ENCODE results near the gene SLC32A1. TPM values are rescaled to one million over a fixed set of nuclear protein-coding genes. Genes with fewer than 3 reads are reported as not detected.

The SLC32A1 gene
- total and polyA plus RNA-seq, 2 of the 13 experiments (the other 11 are each of a cell fraction or from before 2014, with no cell fraction given), result not detected

DNA sequence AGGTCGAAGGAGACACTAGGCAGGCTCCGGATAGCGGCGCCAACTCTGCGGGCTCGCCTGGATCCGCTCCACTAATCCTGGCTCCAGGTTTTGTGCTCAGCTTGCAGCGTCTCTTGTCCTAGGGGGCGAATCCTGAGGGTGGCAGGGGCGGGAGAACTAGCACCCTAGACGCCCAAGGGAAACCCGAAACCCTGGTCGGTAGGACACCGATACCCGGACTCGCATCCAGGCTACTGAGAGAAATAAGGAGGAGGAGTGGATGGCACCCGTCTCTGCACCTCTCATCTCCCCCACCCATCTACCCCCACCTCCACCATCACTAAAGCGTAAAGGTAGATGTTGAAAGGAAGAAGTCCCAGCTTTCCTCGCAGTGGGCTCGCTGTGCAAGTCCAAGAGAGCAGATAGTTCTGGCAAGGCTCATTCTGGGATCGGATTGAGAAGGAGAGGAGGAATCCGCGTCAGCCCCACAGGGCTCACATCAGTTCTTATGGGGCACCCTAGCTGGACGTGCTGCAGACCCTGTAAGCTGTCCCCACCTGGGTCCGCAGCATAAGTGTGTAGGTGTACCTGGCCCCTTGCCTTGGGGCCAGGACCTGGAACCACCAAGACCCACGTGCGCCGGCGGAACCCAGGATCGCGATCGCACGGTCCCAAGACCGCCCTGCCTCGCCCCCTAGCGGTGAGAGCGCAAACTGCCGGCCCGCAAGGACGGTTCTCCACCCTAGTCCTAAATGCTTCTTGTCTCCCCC lies 6.9 kb downstream of the SLC32A1 start (continued):
- TF ChIP-seq, protein P1, sequence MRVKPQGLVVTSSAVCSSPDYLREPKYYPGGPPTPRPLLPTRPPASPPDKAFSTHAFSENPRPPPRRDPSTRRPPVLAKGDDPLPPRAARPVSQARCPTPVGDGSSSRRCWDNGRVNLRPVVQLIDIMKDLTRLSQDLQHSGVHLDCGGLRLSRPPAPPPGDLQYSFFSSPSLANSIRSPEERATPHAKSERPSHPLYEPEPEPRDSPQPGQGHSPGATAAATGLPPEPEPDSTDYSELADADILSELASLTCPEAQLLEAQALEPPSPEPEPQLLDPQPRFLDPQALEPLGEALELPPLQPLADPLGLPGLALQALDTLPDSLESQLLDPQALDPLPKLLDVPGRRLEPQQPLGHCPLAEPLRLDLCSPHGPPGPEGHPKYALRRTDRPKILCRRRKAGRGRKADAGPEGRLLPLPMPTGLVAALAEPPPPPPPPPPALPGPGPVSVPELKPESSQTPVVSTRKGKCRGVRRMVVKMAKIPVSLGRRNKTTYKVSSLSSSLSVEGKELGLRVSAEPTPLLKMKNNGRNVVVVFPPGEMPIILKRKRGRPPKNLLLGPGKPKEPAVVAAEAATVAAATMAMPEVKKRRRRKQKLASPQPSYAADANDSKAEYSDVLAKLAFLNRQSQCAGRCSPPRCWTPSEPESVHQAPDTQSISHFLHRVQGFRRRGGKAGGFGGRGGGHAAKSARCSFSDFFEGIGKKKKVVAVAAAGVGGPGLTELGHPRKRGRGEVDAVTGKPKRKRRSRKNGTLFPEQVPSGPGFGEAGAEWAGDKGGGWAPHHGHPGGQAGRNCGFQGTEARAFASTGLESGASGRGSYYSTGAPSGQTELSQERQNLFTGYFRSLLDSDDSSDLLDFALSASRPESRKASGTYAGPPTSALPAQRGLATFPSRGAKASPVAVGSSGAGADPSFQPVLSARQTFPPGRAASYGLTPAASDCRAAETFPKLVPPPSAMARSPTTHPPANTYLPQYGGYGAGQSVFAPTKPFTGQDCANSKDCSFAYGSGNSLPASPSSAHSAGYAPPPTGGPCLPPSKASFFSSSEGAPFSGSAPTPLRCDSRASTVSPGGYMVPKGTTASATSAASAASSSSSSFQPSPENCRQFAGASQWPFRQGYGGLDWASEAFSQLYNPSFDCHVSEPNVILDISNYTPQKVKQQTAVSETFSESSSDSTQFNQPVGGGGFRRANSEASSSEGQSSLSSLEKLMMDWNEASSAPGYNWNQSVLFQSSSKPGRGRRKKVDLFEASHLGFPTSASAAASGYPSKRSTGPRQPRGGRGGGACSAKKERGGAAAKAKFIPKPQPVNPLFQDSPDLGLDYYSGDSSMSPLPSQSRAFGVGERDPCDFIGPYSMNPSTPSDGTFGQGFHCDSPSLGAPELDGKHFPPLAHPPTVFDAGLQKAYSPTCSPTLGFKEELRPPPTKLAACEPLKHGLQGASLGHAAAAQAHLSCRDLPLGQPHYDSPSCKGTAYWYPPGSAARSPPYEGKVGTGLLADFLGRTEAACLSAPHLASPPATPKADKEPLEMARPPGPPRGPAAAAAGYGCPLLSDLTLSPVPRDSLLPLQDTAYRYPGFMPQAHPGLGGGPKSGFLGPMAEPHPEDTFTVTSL (CRISPR knock-in tag; IDR thresholded peaks at IDR 0.05; ENCODE audit: borderline replicate concordance), result 0 out of 2 replicates have a peak, but pooled peaks have one; percentile 8
- TF ChIP-seq, protein P2, sequence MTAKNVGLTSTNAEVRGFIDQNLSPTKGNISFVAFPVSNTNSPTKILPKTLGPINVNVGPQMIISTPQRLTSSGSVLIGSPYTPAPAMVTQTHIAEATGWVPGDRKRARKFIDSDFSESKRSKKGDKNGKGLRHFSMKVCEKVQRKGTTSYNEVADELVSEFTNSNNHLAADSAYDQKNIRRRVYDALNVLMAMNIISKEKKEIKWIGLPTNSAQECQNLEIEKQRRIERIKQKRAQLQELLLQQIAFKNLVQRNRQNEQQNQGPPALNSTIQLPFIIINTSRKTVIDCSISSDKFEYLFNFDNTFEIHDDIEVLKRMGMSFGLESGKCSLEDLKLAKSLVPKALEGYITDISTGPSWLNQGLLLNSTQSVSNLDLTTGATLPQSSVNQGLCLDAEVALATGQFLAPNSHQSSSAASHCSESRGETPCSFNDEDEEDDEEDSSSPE (CRISPR knock-in tag; IDR thresholded peaks at IDR 0.05), result peak; percentile 44; the same call in 1 of the 2 replicates
- TF ChIP-seq ZNF136 (CRISPR knock-in tag; IDR thresholded peaks at IDR 0.05; ENCODE audit: low read depth) (no peak), ZFAT (CRISPR knock-in tag; conservative IDR thresholded peaks at IDR 0.05) (no peak), MBD4 (IDR thresholded peaks at IDR 0.05; ENCODE audit: borderline replicate concordance, low read length) (no peak), ZFP36L1 (CRISPR knock-in tag; IDR thresholded peaks at IDR 0.05) (no peak), CEBPB (IDR thresholded peaks at IDR 0.05; ENCODE audit: borderline replicate concordance, low read depth, low read length) (no peak), TAF15 (IDR thresholded peaks at IDR 0.05; ENCODE audit: low read depth, low read length, poor library complexity, severe bottlenecking) (no peak)
- TF ChIP-seq, protein P3, sequence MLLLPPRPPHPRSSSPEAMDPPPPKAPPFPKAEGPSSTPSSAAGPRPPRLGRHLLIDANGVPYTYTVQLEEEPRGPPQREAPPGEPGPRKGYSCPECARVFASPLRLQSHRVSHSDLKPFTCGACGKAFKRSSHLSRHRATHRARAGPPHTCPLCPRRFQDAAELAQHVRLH (CRISPR knock-in tag; IDR thresholded peaks at IDR 0.05; ENCODE audit: borderline replicate concordance, low read depth), result 0 out of 2 replicates have a peak, but pooled peaks have one; percentile 36
- TF ChIP-seq, protein P4, sequence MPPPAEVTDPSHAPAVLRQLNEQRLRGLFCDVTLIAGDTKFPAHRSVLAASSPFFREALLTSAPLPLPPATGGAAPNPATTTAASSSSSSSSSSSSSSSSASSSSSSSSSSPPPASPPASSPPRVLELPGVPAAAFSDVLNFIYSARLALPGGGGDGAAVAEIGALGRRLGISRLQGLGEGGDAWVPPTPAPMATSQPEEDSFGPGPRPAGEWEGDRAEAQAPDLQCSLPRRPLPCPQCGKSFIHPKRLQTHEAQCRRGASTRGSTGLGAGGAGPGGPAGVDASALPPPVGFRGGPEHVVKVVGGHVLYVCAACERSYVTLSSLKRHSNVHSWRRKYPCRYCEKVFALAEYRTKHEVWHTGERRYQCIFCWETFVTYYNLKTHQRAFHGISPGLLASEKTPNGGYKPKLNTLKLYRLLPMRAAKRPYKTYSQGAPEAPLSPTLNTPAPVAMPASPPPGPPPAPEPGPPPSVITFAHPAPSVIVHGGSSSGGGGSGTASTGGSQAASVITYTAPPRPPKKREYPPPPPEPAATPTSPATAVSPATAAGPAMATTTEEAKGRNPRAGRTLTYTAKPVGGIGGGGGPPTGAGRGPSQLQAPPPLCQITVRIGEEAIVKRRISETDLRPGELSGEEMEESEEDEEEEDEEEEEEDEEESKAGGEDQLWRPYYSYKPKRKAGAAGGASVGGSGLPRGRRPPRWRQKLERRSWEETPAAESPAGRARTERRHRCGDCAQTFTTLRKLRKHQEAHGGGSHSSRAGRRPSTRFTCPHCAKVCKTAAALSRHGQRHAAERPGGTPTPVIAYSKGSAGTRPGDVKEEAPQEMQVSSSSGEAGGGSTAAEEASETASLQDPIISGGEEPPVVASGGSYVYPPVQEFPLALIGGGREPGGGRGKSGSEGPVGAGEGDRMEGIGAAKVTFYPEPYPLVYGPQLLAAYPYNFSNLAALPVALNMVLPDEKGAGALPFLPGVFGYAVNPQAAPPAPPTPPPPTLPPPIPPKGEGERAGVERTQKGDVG (CRISPR knock-in tag; IDR thresholded peaks at IDR 0.05; ENCODE audit: borderline replicate concordance), result peak; percentile 78
- TF ChIP-seq, protein P5, sequence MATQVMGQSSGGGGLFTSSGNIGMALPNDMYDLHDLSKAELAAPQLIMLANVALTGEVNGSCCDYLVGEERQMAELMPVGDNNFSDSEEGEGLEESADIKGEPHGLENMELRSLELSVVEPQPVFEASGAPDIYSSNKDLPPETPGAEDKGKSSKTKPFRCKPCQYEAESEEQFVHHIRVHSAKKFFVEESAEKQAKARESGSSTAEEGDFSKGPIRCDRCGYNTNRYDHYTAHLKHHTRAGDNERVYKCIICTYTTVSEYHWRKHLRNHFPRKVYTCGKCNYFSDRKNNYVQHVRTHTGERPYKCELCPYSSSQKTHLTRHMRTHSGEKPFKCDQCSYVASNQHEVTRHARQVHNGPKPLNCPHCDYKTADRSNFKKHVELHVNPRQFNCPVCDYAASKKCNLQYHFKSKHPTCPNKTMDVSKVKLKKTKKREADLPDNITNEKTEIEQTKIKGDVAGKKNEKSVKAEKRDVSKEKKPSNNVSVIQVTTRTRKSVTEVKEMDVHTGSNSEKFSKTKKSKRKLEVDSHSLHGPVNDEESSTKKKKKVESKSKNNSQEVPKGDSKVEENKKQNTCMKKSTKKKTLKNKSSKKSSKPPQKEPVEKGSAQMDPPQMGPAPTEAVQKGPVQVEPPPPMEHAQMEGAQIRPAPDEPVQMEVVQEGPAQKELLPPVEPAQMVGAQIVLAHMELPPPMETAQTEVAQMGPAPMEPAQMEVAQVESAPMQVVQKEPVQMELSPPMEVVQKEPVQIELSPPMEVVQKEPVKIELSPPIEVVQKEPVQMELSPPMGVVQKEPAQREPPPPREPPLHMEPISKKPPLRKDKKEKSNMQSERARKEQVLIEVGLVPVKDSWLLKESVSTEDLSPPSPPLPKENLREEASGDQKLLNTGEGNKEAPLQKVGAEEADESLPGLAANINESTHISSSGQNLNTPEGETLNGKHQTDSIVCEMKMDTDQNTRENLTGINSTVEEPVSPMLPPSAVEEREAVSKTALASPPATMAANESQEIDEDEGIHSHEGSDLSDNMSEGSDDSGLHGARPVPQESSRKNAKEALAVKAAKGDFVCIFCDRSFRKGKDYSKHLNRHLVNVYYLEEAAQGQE (IDR thresholded peaks at IDR 0.05; ENCODE audit: borderline replicate concordance in 1 of 2, low read depth in 1 of 2, low read length in 2 of 2), result no peak
- TF ChIP-seq, protein P6, sequence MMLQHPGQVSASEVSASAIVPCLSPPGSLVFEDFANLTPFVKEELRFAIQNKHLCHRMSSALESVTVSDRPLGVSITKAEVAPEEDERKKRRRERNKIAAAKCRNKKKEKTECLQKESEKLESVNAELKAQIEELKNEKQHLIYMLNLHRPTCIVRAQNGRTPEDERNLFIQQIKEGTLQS (CRISPR knock-in tag; IDR thresholded peaks at IDR 0.05), result no peak
